Measurements from ENCODE around the gene PLOD3. TPM values are rescaled to one million over a fixed set of nuclear protein-coding genes. Genes with fewer than 3 reads are reported as not detected.
A peak's percentile ranks its signal among the peaks of the same experiment; 100 is the strongest.

Gene PLOD3
- total RNA-seq, 1 experiment from 2014 or later = 74.5 TPM

GRCh38 chr7:101195884-101196283 is 21.5 kb downstream of the PLOD3 start:
- Histone ChIP-seq H4K20me1 (ENCODE audit: control insufficient read depth, insufficient read depth, insufficient read length) (no peaks in the 10 kb centered on the region), H2AK5ac (ENCODE audit: insufficient read length, low read length) (no peak overlapping the region), H3K23me2 (ENCODE audit: insufficient read length, low read depth, low read length, poor library complexity, severe bottlenecking) (no peaks in the 10 kb centered on the region), H3K9me3 (ENCODE audit: control insufficient read depth, low read depth, low read length) (no peaks in the 10 kb centered on the region), H3K27ac (ENCODE audit: insufficient read length, low read depth, low read length) (no peak overlapping the region), H3K56ac (ENCODE audit: insufficient read length, low read depth, low read length) (no peak overlapping the region), H3K9ac (ENCODE audit: extremely low read depth, insufficient read length, low read length) (no peak overlapping the region), H3K27me3 (ENCODE audit: insufficient read depth, low read length) (no peaks in the 10 kb centered on the region), H2AFZ (ENCODE audit: low read length) (no peak overlapping the region), H2BK12ac (ENCODE audit: insufficient read length, low read depth, low read length) (peak overlapping the region; percentile 20), H3K14ac (ENCODE audit: insufficient read depth, low read length) (no peak overlapping the region), H2BK15ac (ENCODE audit: low read depth, low read length) (no peak overlapping the region), H3K79me1 (ENCODE audit: insufficient read depth, low read depth, low read length, poor library complexity, severe bottlenecking) (no peaks in the 10 kb centered on the region), H3K79me2 (ENCODE audit: insufficient read depth, low read length) (no peaks in the 10 kb centered on the region), H4K8ac (replicated peaks; ENCODE audit: insufficient read length, low read depth, low read length) (no peak overlapping the region), H3T11ph (ENCODE audit: low read length) (no peak overlapping the region), H3K23ac (ENCODE audit: insufficient read length, low read depth, low read length) (no peak overlapping the region), H3K4ac (ENCODE audit: low read depth, low read length) (no peak overlapping the region), H2BK5ac (ENCODE audit: insufficient read length, low read length) (no peak overlapping the region), H4K5ac (ENCODE audit: insufficient read length, low read depth, low read length) (no peak overlapping the region), H4K91ac (ENCODE audit: insufficient read length, low read depth, low read length) (no peak overlapping the region), H3K4me2 (ENCODE audit: insufficient read depth, insufficient read length, low read length) (no peak overlapping the region), H2BK120ac (ENCODE audit: low read depth, low read length, poor library complexity, severe bottlenecking) (no peak overlapping the region), H2BK20ac (ENCODE audit: low read depth, low read length, poor library complexity, severe bottlenecking) (no peak overlapping the region), H3K18ac (ENCODE audit: insufficient read length, low read depth, low read length) (no peak overlapping the region), H3K4me1 (ENCODE audit: insufficient read depth, low read length) (peaks cover 2% of the 10 kb centered on the region; the same call in 1 of the 2 replicates)
- H3K4me1 Mint-ChIP-seq = peaks cover 10 to 14% of the 10 kb centered on the region in 2 experiments
- no peak overlapping the region for H3K4me3 Mint-ChIP-seq
- H3K27ac Mint-ChIP-seq = peak overlapping the region in 1 of 3 experiments; percentile 34; a peak in 1 of 7 replicates
- no peaks in the 10 kb centered on the region for H3K36me3 Mint-ChIP-seq (ENCODE audit: insufficient read depth in 1 of 3, low read depth in 3 of 3)
- H3K27me3 Mint-ChIP-seq (ENCODE audit: low read depth) = peaks cover under 1% of the 10 kb centered on the region
- TF ChIP-seq CTCF (conservative IDR thresholded peaks at IDR 0.05) = no peak
- WGBS (ENCODE audit: extremely low coverage, insufficient read length, low lambda C conversion rate) = no CpG with 5 or more reads among the region's 17 CpGs
- no peak for DNase-seq
- no peaks in the 10 kb centered on the region for H3K9me3 Mint-ChIP-seq

Data from H9 (cell line).